Peyer's patch (tissue), 4 donors: ENCODE data around the gene OGT. TPM values are rescaled to one million over a fixed set of nuclear protein-coding genes. Genes with fewer than 3 reads are reported as not detected.
"Not testable (repeated sequence)": the region's sequence is repeated elsewhere in the genome, so short reads cannot be mapped to it uniquely, and the experiment has no call there.

Experiments
- DNase-seq, 3 donors: peaks; one replicate each; pipeline ENCODE4 v3.0.0-alpha.2; 2017 to 2019
- H3K27ac ChIP-seq, 4 donors: fragments of 200-600 bp; sonication (generic); one replicate each; pipeline ENCODE4 v1.5.1; 2016 to 2019
- H3K27me3 ChIP-seq, 2 donors: fragments of 200-600 bp; sonication (generic); one replicate each; pipeline ENCODE4 v1.5.1; 2019
- H3K36me3 ChIP-seq, 3 donors: fragments of 200-600 bp; sonication (generic); one replicate each; pipeline ENCODE4 v1.5.1; 2016 to 2019
- H3K4me1 ChIP-seq, 4 donors: fragments of 200-600 bp; sonication (generic); one replicate each; pipeline ENCODE4 v1.5.1; 2016 to 2019
- H3K4me3 ChIP-seq, 4 donors: fragments of 200-600 bp; sonication (generic); 1 replicate in 3 of 4; 2 replicates in 1 of 4; pipeline ENCODE4 v1.5.1; 2016 to 2019; ENCODE audit warnings: mild to moderate bottlenecking in 1 of 4
- H3K9me3 ChIP-seq, 4 donors: fragments of 200-600 bp; sonication (generic); one replicate each; pipeline ENCODE4 v1.5.1; 2016 to 2019; ENCODE audit warnings: mild to moderate bottlenecking in 1 of 4
- CTCF ChIP-seq, 6 experiments: fragments of 450-650 bp in 4 of 6; fragments of 200-600 bp in 2 of 6; sonication (generic) in 1 of 6; IDR thresholded peaks; one replicate each; pipeline ENCODE4 v1.5.1; 2017 to 2019; ENCODE audit warnings: antibody characterized with exemption in 6 of 6, mild to moderate bottlenecking in 3 of 6, moderate library complexity in 1 of 6
- POLR2A ChIP-seq, 2 donors: fragments of 450-650 bp; IDR thresholded peaks; one replicate each; pipeline ENCODE4 v1.5.1; 2017; ENCODE audit warnings: antibody characterized with exemption in 2 of 2, mild to moderate bottlenecking in 2 of 2, moderate library complexity in 2 of 2
- total RNA-seq, 4 donors: library from RNA; depleted of rRNA; stranded (reverse); fragments of >200 nt; gene quantifications; one replicate each; pipeline ENCODE4 v1.1.0, GENCODE V29; 2016

OGT gene
- total RNA-seq, 4 donors from 2014 or later: 118 to 297 (median 183) TPM

GRCh38 chrX:71565474-71566041 is 32.7 kb downstream of the OGT start:
- Histone ChIP-seq H3K9me3 (no peaks in the 10 kb centered on the region), H3K27me3 (no peaks in the 10 kb centered on the region), H3K27ac (no peak overlapping the region), H3K4me3 (no peak overlapping the region), H3K36me3 (peaks cover 0 to 88% (median 0%) of the 10 kb centered on the region in 3 donors), H3K4me1 (no peaks in the 10 kb centered on the region)
- no peak for TF ChIP-seq CTCF (IDR thresholded peaks at IDR 0.05)
- no peak for TF ChIP-seq POLR2A (IDR thresholded peaks at IDR 0.05)
- DNase-seq: no peak

- DNase-seq, H3K4me3 ChIP-seq, H3K27me3 ChIP-seq, H3K9me3 ChIP-seq, H3K27ac ChIP-seq, H3K4me1 ChIP-seq: not testable (repeated sequence)
- H3K36me3 ChIP-seq: peaks cover 0 to 73% (median 0%) of the 10 kb centered on the region in 3 donors
Measured at GRCh38 chrX:71571390-71571789, 38.5 kb downstream of the OGT start.

- no peak for DNase-seq
- no peak overlapping the region for H3K4me3 ChIP-seq
- H3K4me1 ChIP-seq: no peaks in the 10 kb centered on the region
- peaks cover 0 to 55% (median 0%) of the 10 kb centered on the region in 3 donors for H3K36me3 ChIP-seq
- TF ChIP-seq POLR2A (IDR thresholded peaks at IDR 0.05) (no peak), CTCF (IDR thresholded peaks at IDR 0.05) (no peak)
- H3K27ac ChIP-seq: no peak overlapping the region
- no peaks in the 10 kb centered on the region for H3K27me3 ChIP-seq
- no peaks in the 10 kb centered on the region for H3K9me3 ChIP-seq
Measured at GRCh38 chrX:71573590-71573989, 40.7 kb downstream of the OGT start.

- Histone ChIP-seq H3K36me3 (peaks cover 0 to 31% (median 0%) of the 10 kb centered on the region in 3 donors), H3K9me3 (no peaks in the 10 kb centered on the region), H3K27me3 (no peaks in the 10 kb centered on the region), H3K27ac (no peak overlapping the region), H3K4me1 (no peaks in the 10 kb centered on the region), H3K4me3 (no peak overlapping the region)
- no peak for DNase-seq
- TF ChIP-seq CTCF (IDR thresholded peaks at IDR 0.05) (no peak), POLR2A (IDR thresholded peaks at IDR 0.05) (no peak)
Measured at GRCh38 chrX:71577682-71578081, 44.8 kb downstream of the OGT start.

- no peak within 1 kb of the TSS for H3K4me3 ChIP-seq
- H3K27ac ChIP-seq: no peak within 1 kb of the TSS
- TF ChIP-seq POLR2A (IDR thresholded peaks at IDR 0.05) (no peak), CTCF (IDR thresholded peaks at IDR 0.05) (no peak)
- peaks cover 0 to 25% (median 0%) of the 10 kb centered on the region in 3 donors for H3K36me3 ChIP-seq
- no peaks in the 10 kb centered on the region for H3K4me1 ChIP-seq
- H3K9me3 ChIP-seq: no peaks in the 10 kb centered on the region
- no peaks in the 10 kb centered on the region for H3K27me3 ChIP-seq
- no peak for DNase-seq
Measured at GRCh38 chrX:71578253-71579135, 45.6 kb downstream of the OGT start, which contains the start of gene GCNA. TSS of gene GCNA (plus strand) at chrX:71578437. CDS start at chrX:71580822, 2,385 bp downstream.
